Mucosa of rectum (tissue), 2 donors: ENCODE measurements around the gene KLHDC3.
"Not testable (repeated sequence)": the region's sequence is repeated elsewhere in the genome, so short reads cannot be mapped to it uniquely, and the experiment has no call there.

Experiments used
- H3K27ac ChIP-seq, 2 donors: one replicate each; pipeline ENCODE4 v1.7.0; 2013; ENCODE audit warnings: inconsistent platforms in 2 of 2, low read depth in 2 of 2, low read length in 2 of 2
- H3K27me3 ChIP-seq, 2 donors: one replicate each; pipeline ENCODE4 v1.7.0; 2013; ENCODE audit warnings: low read length in 2 of 2; ENCODE audit not compliant: control insufficient read depth in 2 of 2, insufficient read depth in 2 of 2
- H3K36me3 ChIP-seq, 2 donors: one replicate each; pipeline ENCODE4 v1.7.0; 2013; ENCODE audit warnings: low read length in 2 of 2; ENCODE audit not compliant: control insufficient read depth in 2 of 2, insufficient read depth in 2 of 2
- H3K4me1 ChIP-seq, 2 donors: one replicate each; pipeline ENCODE4 v1.7.0; 2013; ENCODE audit warnings: low read length in 2 of 2, mild to moderate bottlenecking in 1 of 2; ENCODE audit not compliant: control insufficient read depth in 2 of 2, insufficient read depth in 2 of 2
- H3K4me3 ChIP-seq, 2 donors: one replicate each; pipeline ENCODE4 v1.7.0; 2013; ENCODE audit warnings: low read length in 2 of 2
- H3K9ac ChIP-seq, 2 donors: one replicate each; pipeline ENCODE4 v1.7.0; 2013; ENCODE audit warnings: low read length in 2 of 2, low read depth in 1 of 2, mild to moderate bottlenecking in 1 of 2
- H3K9me3 ChIP-seq, 2 donors: one replicate each; pipeline ENCODE4 v1.7.0; 2013; ENCODE audit warnings: low read length in 2 of 2; ENCODE audit not compliant: control insufficient read depth in 2 of 2
- donor health status: healthy.
- donor health status: Normal muscosa, but diverticular disease.

KLHDC3 gene

DNA sequence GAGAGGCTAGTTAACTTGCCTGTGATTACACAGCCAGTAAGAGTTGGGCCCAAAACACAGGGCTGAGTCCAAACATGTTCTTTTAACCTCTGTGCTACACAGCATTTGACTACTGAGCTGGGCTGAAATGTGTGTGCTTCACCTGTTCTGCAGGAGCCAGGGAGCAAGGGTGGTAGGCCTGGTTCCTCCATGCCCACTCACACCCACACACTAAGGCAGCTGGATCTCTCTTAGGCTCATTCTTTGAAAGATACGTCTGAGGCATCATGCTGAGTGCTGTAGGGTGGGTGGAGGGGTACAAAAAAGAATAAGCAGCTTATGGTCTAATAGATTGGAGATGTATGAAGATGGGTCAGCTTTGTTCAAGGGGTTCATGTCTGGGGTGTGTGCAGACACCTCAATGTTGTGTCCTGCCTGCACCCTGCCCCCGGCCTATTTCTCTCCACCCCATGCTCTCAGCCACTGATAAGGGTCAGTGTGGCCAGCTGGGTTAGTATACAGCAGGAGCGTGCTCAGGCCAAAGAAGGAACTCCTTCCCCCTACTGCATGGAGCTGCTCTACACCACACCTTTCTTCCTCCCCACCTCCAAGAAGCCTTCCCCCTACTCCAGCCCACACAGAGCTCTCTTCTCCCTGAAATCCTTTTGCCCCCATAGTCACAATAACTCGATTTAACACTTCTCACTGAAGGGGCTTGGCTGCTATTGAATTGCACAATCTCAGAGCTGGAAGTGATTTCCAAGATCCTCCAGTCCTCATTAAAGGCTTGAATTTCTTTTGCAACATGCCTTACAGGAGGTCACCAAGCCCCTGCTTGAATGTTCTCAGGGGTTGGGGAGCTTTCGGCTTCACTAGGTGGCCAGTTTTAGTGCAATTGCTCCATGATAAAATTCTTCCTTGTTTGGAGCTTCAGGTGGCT is 26.3 kb upstream of the KLHDC3 start:
- Histone ChIP-seq H3K4me1 (peaks cover 22 to 27% of the 10 kb centered on the region in 2 donors), H3K9me3 (no peaks in the 10 kb centered on the region), H3K27ac (no peak overlapping the region), H3K36me3 (peaks cover 13 to 14% of the 10 kb centered on the region in 2 donors), H3K9ac (no peak overlapping the region), H3K4me3 (no peak overlapping the region), H3K27me3 (no peaks in the 10 kb centered on the region)

DNA sequence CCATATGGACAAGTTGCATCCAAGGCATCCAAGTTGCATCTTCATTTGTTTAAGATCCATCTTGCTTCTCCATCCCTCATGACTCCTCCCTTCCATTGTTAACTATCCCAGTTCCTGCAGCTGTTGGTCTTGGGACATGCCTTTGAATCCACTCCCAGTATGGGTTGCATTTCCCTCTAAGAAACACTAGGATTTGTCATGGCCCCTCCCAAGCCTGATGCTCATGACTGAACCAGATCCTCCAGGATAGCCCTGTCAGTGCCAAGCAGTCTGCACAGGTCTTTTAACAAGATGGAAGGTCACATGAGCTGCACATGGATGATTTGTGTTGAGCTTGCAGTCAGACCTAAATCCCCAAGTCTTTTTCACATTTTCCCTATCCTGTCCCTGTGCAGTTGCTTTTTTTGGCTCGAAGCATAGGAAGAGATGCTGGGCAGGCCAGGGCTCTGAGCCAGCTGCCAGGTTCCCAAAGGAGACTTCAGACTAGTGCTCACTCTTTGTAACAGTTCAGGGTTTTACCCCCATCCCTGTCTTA is 25.5 kb upstream of the KLHDC3 start:
- Histone ChIP-seq H3K9me3 (no peaks in the 10 kb centered on the region), H3K4me3 (no peak overlapping the region), H3K27me3 (no peaks in the 10 kb centered on the region), H3K9ac (no peak overlapping the region), H3K27ac (no peak overlapping the region), H3K36me3 (peaks cover 13 to 14% of the 10 kb centered on the region in 2 donors), H3K4me1 (peaks cover 21 to 27% of the 10 kb centered on the region in 2 donors)

DNA sequence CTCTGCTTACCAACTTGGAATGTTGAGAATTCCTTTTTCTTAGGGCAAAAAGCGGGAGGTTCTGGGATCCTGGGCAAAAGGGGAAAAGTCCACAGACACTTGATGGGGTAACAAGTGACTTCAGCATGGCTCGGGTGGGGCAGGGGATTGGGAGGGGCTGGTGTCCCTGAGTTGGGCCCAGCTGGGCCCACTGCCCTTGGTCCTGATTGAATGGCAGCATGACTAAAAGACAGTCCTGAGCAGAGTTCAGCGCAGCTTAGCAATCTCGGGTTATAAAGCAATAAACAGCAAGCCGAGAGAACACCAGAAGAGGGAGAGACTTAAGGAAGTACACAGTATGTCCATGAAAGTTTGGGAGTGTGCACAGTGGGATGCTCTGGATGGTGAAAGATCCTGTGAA is 24.1 kb upstream of the KLHDC3 start:
- Histone ChIP-seq H3K36me3 (peaks cover 13 to 14% of the 10 kb centered on the region in 2 donors), H3K27me3 (no peaks in the 10 kb centered on the region), H3K4me1 (peaks cover 17 to 22% of the 10 kb centered on the region in 2 donors), H3K9me3 (no peaks in the 10 kb centered on the region), H3K27ac (peak overlapping the region; percentile 56 to 70), H3K9ac (no peak overlapping the region), H3K4me3 (no peak overlapping the region)

DNA sequence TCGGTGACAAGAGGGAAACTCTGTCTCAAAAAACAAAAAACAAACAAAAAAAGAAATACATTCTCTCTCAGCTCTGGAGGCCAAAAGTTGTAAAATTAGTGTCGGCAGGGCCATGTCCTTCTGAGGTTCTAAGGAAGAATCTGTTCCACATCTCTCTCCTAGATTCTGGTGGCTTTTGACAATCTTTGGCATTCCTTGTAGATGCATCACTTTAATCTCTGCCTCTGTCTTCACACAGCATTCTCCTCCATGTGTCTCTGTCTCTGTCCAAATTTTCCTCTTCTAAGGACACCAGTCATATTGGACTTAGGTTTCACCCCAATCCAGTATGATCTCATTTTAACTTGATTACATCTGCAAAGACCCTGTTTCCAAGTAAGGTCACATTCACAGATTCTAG is 20.6 kb upstream of the KLHDC3 start:
- H3K27me3 ChIP-seq, result no peaks in the 10 kb centered on the region
- peaks cover 5 to 7% of the 10 kb centered on the region in 2 donors for H3K4me1 ChIP-seq
- H3K9ac ChIP-seq, result no peak overlapping the region
- H3K9me3 ChIP-seq, result no peaks in the 10 kb centered on the region
- peaks cover 13 to 14% of the 10 kb centered on the region in 2 donors for H3K36me3 ChIP-seq
- no peak overlapping the region for H3K4me3 ChIP-seq
- no peak overlapping the region for H3K27ac ChIP-seq

DNA sequence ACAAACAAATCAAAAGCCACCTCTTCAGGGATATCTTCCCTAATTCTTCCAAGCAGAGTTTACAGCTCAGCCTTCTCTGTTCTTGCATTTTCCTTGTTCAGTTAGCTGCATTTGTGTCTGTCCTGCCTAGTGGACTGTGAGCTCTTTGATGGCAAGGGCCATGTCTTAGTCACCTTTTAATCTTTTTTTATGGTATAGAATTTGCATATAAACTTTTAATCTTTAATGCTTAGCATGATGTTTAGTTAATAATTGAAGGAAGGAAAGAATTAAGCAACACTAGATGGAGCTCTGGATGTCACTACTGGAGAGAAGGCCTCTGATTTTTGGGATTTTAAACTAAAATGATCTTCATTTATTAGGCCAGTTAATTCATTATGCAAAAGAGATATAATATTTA is 17.5 kb upstream of the KLHDC3 start:
- no peak overlapping the region for H3K4me3 ChIP-seq
- no peaks in the 10 kb centered on the region for H3K9me3 ChIP-seq
- H3K9ac ChIP-seq, result no peak overlapping the region
- no peaks in the 10 kb centered on the region for H3K4me1 ChIP-seq
- peaks cover 4 to 9% of the 10 kb centered on the region in 2 donors for H3K36me3 ChIP-seq
- H3K27ac ChIP-seq, result no peak overlapping the region
- no peaks in the 10 kb centered on the region for H3K27me3 ChIP-seq

DNA sequence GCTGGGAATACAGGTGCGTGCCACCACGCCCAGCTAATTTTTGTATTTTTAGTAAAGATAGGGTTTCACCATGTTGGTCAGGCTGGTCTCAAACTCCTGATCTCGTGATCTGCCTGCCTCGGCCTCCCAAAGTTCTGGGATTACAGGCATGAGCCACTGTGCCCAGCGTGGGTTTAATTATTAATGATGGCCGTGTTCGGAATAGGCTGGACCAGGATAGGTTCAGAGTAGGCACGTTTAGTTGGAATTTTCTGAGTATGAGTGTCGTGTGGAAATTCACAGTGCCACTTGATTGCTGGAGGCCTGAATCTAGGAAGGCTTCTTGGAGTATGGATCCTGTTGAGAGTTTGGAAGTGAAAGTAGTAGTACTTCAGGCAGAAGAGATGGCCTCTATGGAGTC is 15.8 kb upstream of the KLHDC3 start:
- H3K4me3 ChIP-seq, H3K9me3 ChIP-seq, H3K27me3 ChIP-seq, H3K36me3 ChIP-seq, H3K9ac ChIP-seq, H3K27ac ChIP-seq, H3K4me1 ChIP-seq: not testable (repeated sequence)

DNA sequence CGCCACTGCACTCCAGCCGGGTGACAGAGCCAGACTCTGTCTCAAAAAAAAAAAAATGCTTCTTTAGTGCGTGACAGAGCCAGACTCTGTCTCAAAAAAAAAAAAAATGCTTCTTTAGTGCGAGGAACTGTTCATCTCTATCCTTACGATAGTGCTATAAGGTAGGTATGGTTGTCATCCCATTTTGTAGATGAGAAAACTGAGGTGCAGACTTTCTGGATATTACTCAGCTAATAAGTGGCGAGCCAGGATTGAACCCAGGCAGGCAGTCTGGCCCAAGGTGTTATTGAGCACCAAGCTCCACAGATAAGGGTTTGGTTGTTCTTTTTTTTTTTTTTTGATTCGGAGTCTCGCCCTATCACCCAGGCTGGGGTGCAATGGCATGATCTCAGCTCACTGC is 12.2 kb upstream of the KLHDC3 start:
- no peak overlapping the region for H3K9ac ChIP-seq
- no peaks in the 10 kb centered on the region for H3K4me1 ChIP-seq
- H3K4me3 ChIP-seq, result no peak overlapping the region
- peaks cover 7 to 16% of the 10 kb centered on the region in 2 donors for H3K36me3 ChIP-seq
- H3K27me3 ChIP-seq, result no peaks in the 10 kb centered on the region
- H3K9me3 ChIP-seq, result no peaks in the 10 kb centered on the region
- H3K27ac ChIP-seq, result no peak overlapping the region

DNA sequence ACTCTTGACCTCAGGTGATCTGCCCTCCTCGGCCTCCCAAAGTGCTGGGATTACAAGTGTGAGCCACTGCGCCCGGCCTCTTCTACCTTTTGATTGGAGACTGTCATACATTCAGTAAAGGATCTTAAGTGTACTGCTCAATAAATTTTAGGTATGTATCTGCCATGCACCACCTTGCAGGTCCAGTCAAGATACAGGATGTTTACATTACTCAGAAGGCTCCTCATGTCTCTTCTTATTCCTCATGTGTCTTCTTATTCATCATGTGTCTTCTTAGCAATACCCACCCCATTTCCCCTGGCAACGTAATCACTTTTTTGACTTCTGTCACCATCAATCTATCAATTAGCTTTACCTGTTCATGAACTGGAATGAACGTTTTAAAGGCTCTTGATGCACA is 8.2 kb upstream of the KLHDC3 start:
- H3K9ac ChIP-seq, result no peak overlapping the region
- no peak overlapping the region for H3K27ac ChIP-seq
- H3K4me3 ChIP-seq, result no peak overlapping the region
- H3K36me3 ChIP-seq, result peaks cover 39 to 49% of the 10 kb centered on the region in 2 donors
- H3K27me3 ChIP-seq, result no peaks in the 10 kb centered on the region
- no peaks in the 10 kb centered on the region for H3K9me3 ChIP-seq
- no peaks in the 10 kb centered on the region for H3K4me1 ChIP-seq

DNA sequence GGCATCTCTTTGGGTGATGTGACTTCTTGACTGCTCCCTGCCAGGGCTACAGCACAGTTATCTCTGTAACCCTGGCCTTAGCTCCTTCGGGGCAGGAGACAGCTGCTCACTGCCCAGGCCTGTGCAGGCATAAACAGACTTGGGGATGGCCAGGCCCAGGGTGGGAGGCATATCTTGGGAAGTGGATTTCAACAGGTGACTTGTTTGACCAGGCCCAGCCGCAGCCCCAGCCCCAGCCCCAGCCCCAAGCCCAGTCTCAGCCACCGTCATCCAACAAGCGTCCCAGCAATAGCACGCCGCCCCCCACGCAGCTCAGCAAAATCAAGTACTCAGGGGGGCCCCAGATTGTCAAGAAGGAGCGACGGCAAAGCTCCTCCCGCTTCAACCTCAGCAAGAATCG is 7.8 kb upstream of the KLHDC3 start:
- H3K27ac ChIP-seq, result no peak overlapping the region
- no peaks in the 10 kb centered on the region for H3K27me3 ChIP-seq
- no peak overlapping the region for H3K9ac ChIP-seq
- no peaks in the 10 kb centered on the region for H3K9me3 ChIP-seq
- no peaks in the 10 kb centered on the region for H3K4me1 ChIP-seq
- peaks cover 43 to 53% of the 10 kb centered on the region in 2 donors for H3K36me3 ChIP-seq
- no peak overlapping the region for H3K4me3 ChIP-seq

DNA sequence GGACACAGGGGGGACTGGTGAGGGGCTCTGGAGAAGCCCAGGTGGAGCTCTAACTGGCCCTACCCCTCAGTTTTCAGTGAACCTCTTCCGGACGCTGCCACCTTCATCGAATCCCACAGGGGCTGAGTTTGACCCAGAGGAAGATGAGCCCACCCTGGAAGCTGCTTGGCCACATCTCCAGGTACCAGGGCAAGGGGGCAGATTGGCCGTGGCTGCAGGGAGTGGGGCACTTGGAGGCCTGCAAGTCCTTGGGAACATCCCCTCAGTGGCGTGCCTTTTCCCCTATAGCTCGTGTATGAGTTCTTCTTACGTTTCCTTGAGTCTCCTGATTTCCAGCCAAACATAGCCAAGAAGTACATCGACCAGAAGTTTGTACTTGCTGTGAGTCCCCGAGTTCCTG is 6.9 kb upstream of the KLHDC3 start:
- Histone ChIP-seq H3K4me1 (peaks cover 0 to under 1% of the 10 kb centered on the region in 2 donors), H3K9me3 (no peaks in the 10 kb centered on the region), H3K36me3 (peaks cover 49 to 61% of the 10 kb centered on the region in 2 donors), H3K27me3 (no peaks in the 10 kb centered on the region), H3K27ac (no peak overlapping the region), H3K9ac (no peak overlapping the region), H3K4me3 (no peak overlapping the region)
